ENCODE data around the gene HSPA6. TPM values are rescaled to one million over a fixed set of nuclear protein-coding genes. Genes with fewer than 3 reads are reported as not detected.
"Not testable (repeated sequence)": the region's sequence is repeated elsewhere in the genome, so short reads cannot be mapped to it uniquely, and the experiment has no call there.

HSPA6 gene
- total and polyA plus RNA-seq, 10 of the 15 experiments (the other 5 are each of a cell fraction or from before 2014, with no cell fraction given) = 0.05 to 8.8 (median 0.66) TPM

DNA sequence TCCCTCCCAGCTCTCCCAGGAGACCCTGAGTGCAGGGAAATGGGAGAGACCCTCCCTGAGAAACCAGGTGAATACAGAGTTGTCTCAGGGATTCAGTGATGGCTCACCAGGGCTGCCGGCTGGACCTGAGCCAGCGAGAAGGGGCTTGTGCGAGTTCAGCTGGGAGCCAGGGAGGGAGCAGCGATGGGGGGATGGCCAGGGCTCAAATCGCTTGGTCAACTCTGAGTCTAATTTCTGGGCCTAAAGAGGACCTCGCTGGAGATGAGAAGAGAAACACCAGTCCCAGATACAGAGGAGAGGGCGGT lies 12.6 kb upstream of the HSPA6 start:
- ChIA-PET CTCF (no interaction called here), POLR2A (no interaction called here), SMC1A (ENCODE audit: uncharacterized antibody, unreplicated experiment) (no interaction called here), RAD21 (ENCODE audit: unreplicated experiment) (no interaction called here)
- 54% methylated on average over 7 of the region's 7 CpGs for WGBS (ENCODE audit: insufficient coverage, insufficient replicate concordance, low lambda C conversion rate, missing lambda C conversion rate)
- no TSS peak for BruUV-seq (replicated peaks)
- no peak overlapping the region for H2AFZ ChIP-seq (ENCODE audit: control insufficient read depth, low read depth, low read length)
- H3K36me3 ChIP-seq (ENCODE audit: control insufficient read depth in 2 of 2, insufficient read depth in 2 of 2, low read length in 1 of 2) = no peaks in the 10 kb centered on the region
- no peak overlapping the region for H3K27ac ChIP-seq (ENCODE audit: control insufficient read depth, insufficient read depth)
- in situ Hi-C loops (cut with MboI) (no loop called here), intact Hi-C loops (cut with micrococcal nuclease; ENCODE audit: unreplicated experiment) (no loop called here)
- no peaks in the 10 kb centered on the region for H4K20me1 ChIP-seq (ENCODE audit: control insufficient read depth, insufficient read depth)
- no peaks in the 10 kb centered on the region for H3K9me3 ChIP-seq (replicated peaks; ENCODE audit: control insufficient read depth, insufficient read depth, low read length)
- H3K4me3 ChIP-seq = no peak overlapping the region
- TF ChIP-seq IKZF2 (IDR thresholded peaks at IDR 0.05) = no peak
- no peak for TF ChIP-seq YBX1 (IDR thresholded peaks at IDR 0.05)
- TF ChIP-seq, protein P1, sequence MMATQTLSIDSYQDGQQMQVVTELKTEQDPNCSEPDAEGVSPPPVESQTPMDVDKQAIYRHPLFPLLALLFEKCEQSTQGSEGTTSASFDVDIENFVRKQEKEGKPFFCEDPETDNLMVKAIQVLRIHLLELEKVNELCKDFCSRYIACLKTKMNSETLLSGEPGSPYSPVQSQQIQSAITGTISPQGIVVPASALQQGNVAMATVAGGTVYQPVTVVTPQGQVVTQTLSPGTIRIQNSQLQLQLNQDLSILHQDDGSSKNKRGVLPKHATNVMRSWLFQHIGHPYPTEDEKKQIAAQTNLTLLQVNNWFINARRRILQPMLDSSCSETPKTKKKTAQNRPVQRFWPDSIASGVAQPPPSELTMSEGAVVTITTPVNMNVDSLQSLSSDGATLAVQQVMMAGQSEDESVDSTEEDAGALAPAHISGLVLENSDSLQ (IDR thresholded peaks at IDR 0.05) = no peak
- TF ChIP-seq BMI1 (IDR thresholded peaks at IDR 0.05; ENCODE audit: borderline replicate concordance) = no peak
- TF ChIP-seq TBL1XR1 (IDR thresholded peaks at IDR 0.05; ENCODE audit: low read depth, low read length) = no peak
- TF ChIP-seq, protein P2, sequence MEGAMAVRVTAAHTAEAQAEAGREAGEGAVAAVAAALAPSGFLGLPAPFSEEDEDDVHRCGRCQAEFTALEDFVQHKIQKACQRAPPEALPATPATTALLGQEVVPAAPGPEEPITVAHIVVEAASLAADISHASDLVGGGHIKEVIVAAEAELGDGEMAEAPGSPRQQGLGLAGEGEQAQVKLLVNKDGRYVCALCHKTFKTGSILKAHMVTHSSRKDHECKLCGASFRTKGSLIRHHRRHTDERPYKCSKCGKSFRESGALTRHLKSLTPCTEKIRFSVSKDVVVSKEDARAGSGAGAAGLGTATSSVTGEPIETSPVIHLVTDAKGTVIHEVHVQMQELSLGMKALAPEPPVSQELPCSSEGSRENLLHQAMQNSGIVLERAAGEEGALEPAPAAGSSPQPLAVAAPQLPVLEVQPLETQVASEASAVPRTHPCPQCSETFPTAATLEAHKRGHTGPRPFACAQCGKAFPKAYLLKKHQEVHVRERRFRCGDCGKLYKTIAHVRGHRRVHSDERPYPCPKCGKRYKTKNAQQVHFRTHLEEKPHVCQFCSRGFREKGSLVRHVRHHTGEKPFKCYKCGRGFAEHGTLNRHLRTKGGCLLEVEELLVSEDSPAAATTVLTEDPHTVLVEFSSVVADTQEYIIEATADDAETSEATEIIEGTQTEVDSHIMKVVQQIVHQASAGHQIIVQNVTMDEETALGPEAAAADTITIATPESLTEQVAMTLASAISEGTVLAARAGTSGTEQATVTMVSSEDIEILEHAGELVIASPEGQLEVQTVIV (IDR thresholded peaks at IDR 0.05; ENCODE audit: borderline replicate concordance, partially characterized antibody) = no peak
- TF ChIP-seq FOXK2 (IDR thresholded peaks at IDR 0.05) = no peak
- no peak overlapping the region for H3K4me2 ChIP-seq (ENCODE audit: control insufficient read depth, insufficient read depth)
- FAIRE-seq (no peak), ATAC-seq (no peak), DNase-seq (ENCODE audit: low read depth, low spot score) (no peak)
- H3K27me3 ChIP-seq (replicated peaks in 1 of 2; ENCODE audit: control insufficient read depth in 2 of 2, insufficient read depth in 2 of 2, low read length in 1 of 2) = no peaks in the 10 kb centered on the region
- no peak overlapping the region for H3K9ac ChIP-seq (ENCODE audit: control insufficient read depth, insufficient read depth, low read length)
- no peaks in the 10 kb centered on the region for H3K4me1 ChIP-seq (ENCODE audit: control insufficient read depth, insufficient read depth, low read length)
- no peaks in the 10 kb centered on the region for H3K79me2 ChIP-seq (ENCODE audit: control insufficient read depth, insufficient read depth, low read length)

DNA sequence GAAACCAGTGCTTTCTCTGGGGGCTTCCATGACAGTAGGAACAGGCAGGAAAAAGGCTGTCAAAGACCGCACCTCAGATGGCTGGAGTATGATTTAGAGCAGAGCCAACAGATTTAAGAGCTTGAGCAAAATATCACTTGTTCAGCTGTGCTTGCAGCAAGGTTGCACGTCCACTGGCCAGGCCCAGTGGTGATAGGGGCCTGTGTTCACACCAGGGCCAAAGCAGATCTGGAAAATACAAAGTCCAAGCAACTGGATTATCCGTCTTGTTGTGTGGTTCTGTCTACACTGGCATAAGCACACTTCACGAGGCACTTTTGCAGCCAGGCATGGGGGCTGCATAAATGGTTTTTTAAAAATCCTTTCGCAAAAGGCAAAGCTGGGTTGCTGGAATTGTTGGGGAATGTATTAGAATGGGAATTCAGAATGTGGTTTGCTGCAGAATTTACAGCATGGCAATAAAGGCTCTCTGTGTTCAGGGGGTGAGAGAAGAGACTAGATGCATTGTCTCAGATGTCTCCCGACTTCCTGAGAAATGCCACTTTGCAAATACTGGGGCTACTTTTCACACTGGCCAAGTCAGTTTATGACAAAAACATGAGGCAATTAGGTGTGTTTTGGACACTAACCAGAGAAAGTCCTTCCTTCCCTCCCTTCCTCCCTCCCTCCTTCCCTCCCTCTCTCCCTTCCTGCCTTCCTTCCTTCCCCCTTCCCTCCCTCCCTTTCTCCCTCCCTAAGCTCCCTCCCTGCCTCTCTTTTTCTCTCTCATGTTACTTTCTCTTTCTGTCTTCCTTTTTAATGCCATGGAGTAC lies 11.5 kb upstream of the HSPA6 start:
- WGBS (ENCODE audit: insufficient coverage, insufficient replicate concordance, low lambda C conversion rate, missing lambda C conversion rate) = 66% methylated on average over 6 of the region's 6 CpGs
- H3K4me1 ChIP-seq (ENCODE audit: control insufficient read depth, insufficient read depth, low read length); SMC1A ChIA-PET (ENCODE audit: uncharacterized antibody, unreplicated experiment); in situ Hi-C loops (cut with MboI); ATAC-seq; H3K27me3 ChIP-seq (replicated peaks in 1 of 2; ENCODE audit: control insufficient read depth in 2 of 2, insufficient read depth in 2 of 2, low read length in 1 of 2); H3K9me3 ChIP-seq (replicated peaks; ENCODE audit: control insufficient read depth, insufficient read depth, low read length); H3K79me2 ChIP-seq (ENCODE audit: control insufficient read depth, insufficient read depth, low read length); H2AFZ ChIP-seq (ENCODE audit: control insufficient read depth, low read depth, low read length); H3K36me3 ChIP-seq (ENCODE audit: control insufficient read depth in 2 of 2, insufficient read depth in 2 of 2, low read length in 1 of 2); H3K4me3 ChIP-seq; POLR2A ChIA-PET; H3K4me2 ChIP-seq (ENCODE audit: control insufficient read depth, insufficient read depth); BruUV-seq (replicated peaks); H3K9ac ChIP-seq (ENCODE audit: control insufficient read depth, insufficient read depth, low read length); DNase-seq (ENCODE audit: low read depth, low spot score); CTCF ChIA-PET; H4K20me1 ChIP-seq (ENCODE audit: control insufficient read depth, insufficient read depth); intact Hi-C loops (cut with micrococcal nuclease; ENCODE audit: unreplicated experiment); RAD21 ChIA-PET (ENCODE audit: unreplicated experiment); FAIRE-seq; H3K27ac ChIP-seq (ENCODE audit: control insufficient read depth, insufficient read depth): not testable (repeated sequence)

DNA sequence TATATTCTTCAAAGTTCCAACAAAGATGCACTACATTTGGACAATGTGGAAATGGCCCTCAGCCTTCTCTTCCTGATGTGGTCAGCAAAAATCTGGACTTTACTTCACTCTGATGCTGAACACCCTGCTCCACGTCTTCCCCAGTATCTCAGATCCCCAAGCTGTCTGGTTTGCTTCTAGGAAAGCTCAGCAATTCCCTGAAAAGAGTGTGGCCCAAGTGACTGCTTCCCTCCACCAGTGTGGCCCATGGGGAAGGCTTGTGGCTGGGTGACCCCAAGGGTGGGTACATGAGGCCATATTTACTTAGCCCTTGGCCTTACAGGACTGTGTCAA lies 10.9 kb upstream of the HSPA6 start:
- SMC1A ChIA-PET (ENCODE audit: uncharacterized antibody, unreplicated experiment); ATAC-seq; H3K4me3 ChIP-seq; H3K9ac ChIP-seq (ENCODE audit: control insufficient read depth, insufficient read depth, low read length); DNase-seq (ENCODE audit: low read depth, low spot score); intact Hi-C loops (cut with micrococcal nuclease; ENCODE audit: unreplicated experiment); H3K27me3 ChIP-seq (replicated peaks in 1 of 2; ENCODE audit: control insufficient read depth in 2 of 2, insufficient read depth in 2 of 2, low read length in 1 of 2); H3K4me2 ChIP-seq (ENCODE audit: control insufficient read depth, insufficient read depth); H3K36me3 ChIP-seq (ENCODE audit: control insufficient read depth in 2 of 2, insufficient read depth in 2 of 2, low read length in 1 of 2); POLR2A ChIA-PET; H3K9me3 ChIP-seq (replicated peaks; ENCODE audit: control insufficient read depth, insufficient read depth, low read length); H3K79me2 ChIP-seq (ENCODE audit: control insufficient read depth, insufficient read depth, low read length); CTCF ChIA-PET; H3K4me1 ChIP-seq (ENCODE audit: control insufficient read depth, insufficient read depth, low read length); BruUV-seq (replicated peaks); RAD21 ChIA-PET (ENCODE audit: unreplicated experiment); H3K27ac ChIP-seq (ENCODE audit: control insufficient read depth, insufficient read depth); H2AFZ ChIP-seq (ENCODE audit: control insufficient read depth, low read depth, low read length); FAIRE-seq; H4K20me1 ChIP-seq (ENCODE audit: control insufficient read depth, insufficient read depth); in situ Hi-C loops (cut with MboI): not testable (repeated sequence)
- WGBS (ENCODE audit: insufficient coverage, insufficient replicate concordance, low lambda C conversion rate, missing lambda C conversion rate) = 20% methylated on average over 1 of the region's 1 CpG

Data from GM12878 (cell line).